Mesothelial cell of epicardium (in vitro differentiated cells): ENCODE data around the gene HS3ST5. TPM values are rescaled to one million over a fixed set of nuclear protein-coding genes. Genes with fewer than 3 reads are reported as not detected.

Experiments
- DNase-seq, 2 experiments: peaks; one replicate each; pipeline ENCODE4 v3.0.0; 2021; ENCODE audit warnings: low spot score in 2 of 2; ENCODE audit not compliant: unreplicated experiment in 2 of 2
- H3K27ac Mint-ChIP-seq: 2 replicates; pipeline ENCODE4 v1.8.0; 2021; ENCODE audit warnings: mixed read lengths
- H3K27me3 Mint-ChIP-seq: 2 replicates; pipeline ENCODE4 v1.8.0; 2021; ENCODE audit warnings: low read depth, mixed read lengths
- H3K36me3 Mint-ChIP-seq: 2 replicates; pipeline ENCODE4 v1.8.0; 2021; ENCODE audit warnings: mixed read lengths
- H3K4me1 Mint-ChIP-seq: 2 replicates; pipeline ENCODE4 v1.8.0; 2021; ENCODE audit warnings: mixed read lengths
- H3K4me3 Mint-ChIP-seq: 2 replicates; pipeline ENCODE4 v1.8.0; 2021; ENCODE audit warnings: mild to moderate bottlenecking, moderate library complexity, mixed read lengths
- H3K9me3 Mint-ChIP-seq: 2 replicates; pipeline ENCODE4 v1.8.0; 2021; ENCODE audit warnings: mixed read lengths
- total RNA-seq: library from RNA; stranded (reverse); gene quantifications from 3 replicates; pipeline ENCODE4 v1.2.1, GENCODE V29; 2021
- TF ChIP-seq, protein P1 (sequence below): fragments of 200-600 bp; sonication (generic); IDR thresholded peaks from one replicate; pipeline ENCODE4 v1.5.0; 2021; ENCODE audit warnings: antibody characterized with exemption; ENCODE audit not compliant: unreplicated experiment

The HS3ST5 gene
- total RNA-seq, 1 donor from 2014 or later: 0.49 TPM

GRCh38 chr6:114158838-114159694, 183.8 kb downstream of the HS3ST5 start:
- no peaks in the 10 kb centered on the region for H3K27me3 Mint-ChIP-seq
- no peaks in the 10 kb centered on the region for H3K9me3 Mint-ChIP-seq
- TF ChIP-seq, protein P1, sequence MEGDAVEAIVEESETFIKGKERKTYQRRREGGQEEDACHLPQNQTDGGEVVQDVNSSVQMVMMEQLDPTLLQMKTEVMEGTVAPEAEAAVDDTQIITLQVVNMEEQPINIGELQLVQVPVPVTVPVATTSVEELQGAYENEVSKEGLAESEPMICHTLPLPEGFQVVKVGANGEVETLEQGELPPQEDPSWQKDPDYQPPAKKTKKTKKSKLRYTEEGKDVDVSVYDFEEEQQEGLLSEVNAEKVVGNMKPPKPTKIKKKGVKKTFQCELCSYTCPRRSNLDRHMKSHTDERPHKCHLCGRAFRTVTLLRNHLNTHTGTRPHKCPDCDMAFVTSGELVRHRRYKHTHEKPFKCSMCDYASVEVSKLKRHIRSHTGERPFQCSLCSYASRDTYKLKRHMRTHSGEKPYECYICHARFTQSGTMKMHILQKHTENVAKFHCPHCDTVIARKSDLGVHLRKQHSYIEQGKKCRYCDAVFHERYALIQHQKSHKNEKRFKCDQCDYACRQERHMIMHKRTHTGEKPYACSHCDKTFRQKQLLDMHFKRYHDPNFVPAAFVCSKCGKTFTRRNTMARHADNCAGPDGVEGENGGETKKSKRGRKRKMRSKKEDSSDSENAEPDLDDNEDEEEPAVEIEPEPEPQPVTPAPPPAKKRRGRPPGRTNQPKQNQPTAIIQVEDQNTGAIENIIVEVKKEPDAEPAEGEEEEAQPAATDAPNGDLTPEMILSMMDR: no peak
- DNase-seq: no peak
- H3K36me3 Mint-ChIP-seq: no peaks in the 10 kb centered on the region
- H3K27ac Mint-ChIP-seq: no peak overlapping the region
- H3K4me1 Mint-ChIP-seq: peaks cover 20% of the 10 kb centered on the region
- no peak overlapping the region for H3K4me3 Mint-ChIP-seq

DNA sequence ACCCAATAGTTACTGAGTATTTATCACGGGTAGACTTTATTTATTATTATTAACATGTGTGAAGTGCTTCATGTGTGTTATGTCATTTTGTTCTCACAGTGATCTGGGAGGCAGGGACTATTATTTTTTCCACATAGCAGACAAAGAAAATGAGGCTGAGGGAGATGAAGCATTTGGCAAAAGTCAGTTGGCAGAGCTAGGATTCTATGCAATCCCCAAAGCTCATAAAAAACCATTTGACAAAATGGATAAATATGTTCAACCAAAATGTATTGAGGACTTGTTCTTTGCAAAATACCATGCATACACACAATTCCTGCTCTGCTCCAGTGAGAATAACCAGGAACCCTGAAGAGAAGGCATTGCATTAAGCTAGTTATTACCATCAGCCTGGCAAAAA, 184.4 kb downstream of the HS3ST5 start:
- TF ChIP-seq, protein P1: no peak
- H3K4me1 Mint-ChIP-seq: peaks cover 20% of the 10 kb centered on the region
- no peak for DNase-seq
- H3K36me3 Mint-ChIP-seq: no peaks in the 10 kb centered on the region
- H3K27me3 Mint-ChIP-seq: no peaks in the 10 kb centered on the region
- H3K4me3 Mint-ChIP-seq: no peak overlapping the region
- no peaks in the 10 kb centered on the region for H3K9me3 Mint-ChIP-seq
- no peak overlapping the region for H3K27ac Mint-ChIP-seq

DNA sequence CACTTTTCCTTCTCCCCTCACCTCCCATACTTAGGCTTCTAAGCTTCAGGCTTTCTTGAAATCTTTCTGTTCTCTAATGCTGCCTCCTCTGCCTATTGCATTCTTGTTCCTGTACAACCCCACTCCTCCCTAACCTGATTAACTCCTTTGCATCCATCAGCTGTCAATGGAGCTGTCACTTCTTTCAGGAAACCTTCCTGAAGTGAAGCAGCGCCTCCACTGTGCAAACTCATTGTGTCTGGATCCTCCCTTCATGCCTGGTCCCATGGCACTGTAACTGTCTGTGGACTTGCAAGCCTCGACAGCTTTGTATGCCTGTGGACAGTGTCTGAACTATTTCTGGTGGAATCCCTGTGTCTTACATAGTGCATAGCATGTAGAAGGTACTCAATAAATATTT, 185.0 kb downstream of the HS3ST5 start:
- H3K9me3 Mint-ChIP-seq: no peaks in the 10 kb centered on the region
- peaks cover 20% of the 10 kb centered on the region for H3K4me1 Mint-ChIP-seq
- H3K36me3 Mint-ChIP-seq: no peaks in the 10 kb centered on the region
- no peak overlapping the region for H3K4me3 Mint-ChIP-seq
- no peak for DNase-seq
- no peaks in the 10 kb centered on the region for H3K27me3 Mint-ChIP-seq
- TF ChIP-seq, protein P1: no peak
- peak overlapping the region; percentile 8 for H3K27ac Mint-ChIP-seq

DNA sequence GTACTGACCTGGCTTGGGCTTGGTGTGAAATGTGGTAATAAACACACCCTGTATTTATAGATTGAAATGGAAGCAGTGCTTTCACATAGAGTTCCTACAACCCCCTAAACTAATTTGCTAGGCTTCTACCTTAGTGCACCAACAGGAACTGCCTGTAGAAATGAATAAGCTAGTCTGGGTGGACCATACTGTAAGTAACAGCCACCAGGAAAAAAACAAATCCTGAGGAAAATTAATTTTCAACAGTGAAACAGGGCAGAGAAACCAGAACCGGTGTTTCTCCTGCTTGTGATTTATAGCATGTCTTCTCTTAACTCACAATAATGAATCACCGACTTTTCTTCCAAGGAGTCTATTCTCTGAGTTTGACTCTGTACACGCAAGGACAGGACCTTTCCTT, 187.1 kb downstream of the HS3ST5 start:
- no peaks in the 10 kb centered on the region for H3K36me3 Mint-ChIP-seq
- H3K27me3 Mint-ChIP-seq: no peaks in the 10 kb centered on the region
- H3K4me1 Mint-ChIP-seq: peaks cover 20% of the 10 kb centered on the region
- no peaks in the 10 kb centered on the region for H3K9me3 Mint-ChIP-seq
- no peak overlapping the region for H3K4me3 Mint-ChIP-seq
- H3K27ac Mint-ChIP-seq: no peak overlapping the region
- TF ChIP-seq, protein P1: no peak
- DNase-seq: no peak

- Mint-ChIP-seq H3K36me3 (no peaks in the 10 kb centered on the region), H3K27ac (no peak overlapping the region), H3K4me1 (peaks cover 20% of the 10 kb centered on the region), H3K4me3 (no peak overlapping the region), H3K9me3 (no peaks in the 10 kb centered on the region), H3K27me3 (no peaks in the 10 kb centered on the region)
- no peak for DNase-seq
- TF ChIP-seq, protein P1: no peak
Observed at GRCh38 chr6:114154812-114155211, 188.0 kb downstream of the HS3ST5 start.
